Measurements from ENCODE around the gene FILIP1L.

Gene FILIP1L

GRCh38 chr3:100122321-100122720, 8.0 kb upstream of the FILIP1L start:
- in situ Hi-C loops (cut with HindIII; ENCODE audit: low sequenced_read_pairs), result no loop called here
- H3K4me3 ChIP-seq (ENCODE audit: low read depth, low read length), result no peak overlapping the region
- DNase-seq (ENCODE audit: low read depth, low spot score), result no peak
- TF ChIP-seq, protein P1, sequence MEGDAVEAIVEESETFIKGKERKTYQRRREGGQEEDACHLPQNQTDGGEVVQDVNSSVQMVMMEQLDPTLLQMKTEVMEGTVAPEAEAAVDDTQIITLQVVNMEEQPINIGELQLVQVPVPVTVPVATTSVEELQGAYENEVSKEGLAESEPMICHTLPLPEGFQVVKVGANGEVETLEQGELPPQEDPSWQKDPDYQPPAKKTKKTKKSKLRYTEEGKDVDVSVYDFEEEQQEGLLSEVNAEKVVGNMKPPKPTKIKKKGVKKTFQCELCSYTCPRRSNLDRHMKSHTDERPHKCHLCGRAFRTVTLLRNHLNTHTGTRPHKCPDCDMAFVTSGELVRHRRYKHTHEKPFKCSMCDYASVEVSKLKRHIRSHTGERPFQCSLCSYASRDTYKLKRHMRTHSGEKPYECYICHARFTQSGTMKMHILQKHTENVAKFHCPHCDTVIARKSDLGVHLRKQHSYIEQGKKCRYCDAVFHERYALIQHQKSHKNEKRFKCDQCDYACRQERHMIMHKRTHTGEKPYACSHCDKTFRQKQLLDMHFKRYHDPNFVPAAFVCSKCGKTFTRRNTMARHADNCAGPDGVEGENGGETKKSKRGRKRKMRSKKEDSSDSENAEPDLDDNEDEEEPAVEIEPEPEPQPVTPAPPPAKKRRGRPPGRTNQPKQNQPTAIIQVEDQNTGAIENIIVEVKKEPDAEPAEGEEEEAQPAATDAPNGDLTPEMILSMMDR (IDR thresholded peaks at IDR 0.05; ENCODE audit: low read depth, low read length), result no peak

GRCh38 chr3:100120693-100121092, 6.4 kb upstream of the FILIP1L start:
- no peak for DNase-seq (ENCODE audit: low read depth, low spot score)
- in situ Hi-C loops (cut with HindIII; ENCODE audit: low sequenced_read_pairs), result no loop called here
- TF ChIP-seq, protein P1 (IDR thresholded peaks at IDR 0.05; ENCODE audit: low read depth, low read length), result no peak

DNA sequence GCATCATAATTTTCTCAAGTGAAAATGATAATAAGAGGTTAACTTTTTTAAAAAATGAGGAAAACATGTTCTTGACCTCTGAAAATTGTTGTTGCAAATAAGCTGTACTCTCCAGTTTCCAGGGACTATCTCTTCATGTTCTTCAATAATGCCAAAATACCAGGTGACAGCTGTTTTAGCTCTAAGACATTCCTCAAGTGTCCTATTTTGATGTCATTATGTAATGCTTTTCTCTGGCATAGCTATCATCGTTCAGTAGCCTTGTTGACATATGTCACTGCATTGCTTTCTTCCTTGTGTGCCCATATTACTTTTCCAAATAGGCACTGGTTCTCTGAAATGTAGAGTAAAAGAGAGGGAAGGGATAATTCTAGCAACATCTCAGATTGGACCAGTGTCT, 5.7 kb upstream of the FILIP1L start:
- no peak for DNase-seq (ENCODE audit: low read depth, low spot score)
- no peak overlapping the region for H3K4me3 ChIP-seq (ENCODE audit: low read depth, low read length)
- in situ Hi-C loops (cut with HindIII; ENCODE audit: low sequenced_read_pairs), result no loop called here
- TF ChIP-seq, protein P1 (IDR thresholded peaks at IDR 0.05; ENCODE audit: low read depth, low read length), result no peak

More at GRCh38 chr3:100120693-100121092, 6.4 kb upstream of the FILIP1L start:
- no peak overlapping the region for H3K4me3 ChIP-seq (ENCODE audit: low read depth, low read length)

GRCh38 chr3:100117093-100117492, 2.8 kb upstream of the FILIP1L start:
- no peak overlapping the region for H3K4me3 ChIP-seq (ENCODE audit: low read depth, low read length)
- no peak for DNase-seq (ENCODE audit: low read depth, low spot score)
- in situ Hi-C loops (cut with HindIII; ENCODE audit: low sequenced_read_pairs), result no loop called here
- TF ChIP-seq, protein P1 (IDR thresholded peaks at IDR 0.05; ENCODE audit: low read depth, low read length), result no peak

GRCh38 chr3:100113723-100114412, 433 bp downstream of the FILIP1L start:
- no peak overlapping the region for H3K4me3 ChIP-seq (ENCODE audit: low read depth, low read length)
- in situ Hi-C loops (cut with HindIII; ENCODE audit: low sequenced_read_pairs), result no loop called here
- no peak for DNase-seq (ENCODE audit: low read depth, low spot score)
- TF ChIP-seq, protein P1 (IDR thresholded peaks at IDR 0.05; ENCODE audit: low read depth, low read length), result no peak

DNA sequence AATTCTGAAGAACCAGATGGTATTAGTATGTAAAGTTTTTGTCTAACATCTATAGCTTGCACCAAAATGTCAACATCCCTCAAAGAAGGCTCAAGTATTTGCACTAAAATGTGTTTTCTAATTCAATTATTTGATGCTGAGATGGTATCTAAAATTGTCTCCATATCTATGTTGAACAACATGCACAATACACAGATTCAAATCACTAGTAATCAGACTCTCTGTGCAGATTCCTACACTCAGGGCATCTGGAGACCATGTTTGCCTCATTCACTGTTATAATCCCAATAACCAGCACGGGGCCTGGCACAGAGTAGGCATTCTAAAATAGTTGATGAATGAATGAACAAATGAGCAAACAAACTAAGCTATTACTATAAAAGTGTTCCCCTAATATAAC, 2.6 kb downstream of the FILIP1L start:
- TF ChIP-seq, protein P1 (IDR thresholded peaks at IDR 0.05; ENCODE audit: low read depth, low read length), result no peak
- H3K4me3 ChIP-seq (ENCODE audit: low read depth, low read length), result no peak overlapping the region
- in situ Hi-C loops (cut with HindIII; ENCODE audit: low sequenced_read_pairs), result no loop called here
- no peak for DNase-seq (ENCODE audit: low read depth, low spot score)
